H1 (cell line): ENCODE data around the gene TMEM255A.

ENCODE experiments used
- ATF3 ChIP-seq: IDR thresholded peaks from 2 replicates; pipeline ENCODE4 v1.6.1; 2011; ENCODE audit warnings: low read depth, mild to moderate bottlenecking, low read length; ENCODE audit not compliant: insufficient read depth
- EZH2 ChIP-seq: fragments of 200-600 bp; sonication (generic); IDR thresholded peaks from 2 replicates; pipeline ENCODE4 v1.7.1; 2012; ENCODE audit warnings: low read depth, mild to moderate bottlenecking, moderate library complexity, low read length, inconsistent platforms; ENCODE audit not compliant: severe bottlenecking
- POLR2AphosphoS5 ChIP-seq: IDR thresholded peaks from 2 replicates; pipeline ENCODE4 v1.6.1; 2011; ENCODE audit warnings: low read depth, low read length
- SIRT6 ChIP-seq: IDR thresholded peaks from one replicate; pipeline ENCODE4 v1.7.1; 2012; ENCODE audit warnings: low read length, inconsistent platforms
- SP1 ChIP-seq: IDR thresholded peaks from 2 replicates; pipeline ENCODE4 v1.6.1; 2011; ENCODE audit warnings: low read depth, low read length
- SUZ12 ChIP-seq: fragments of 200-600 bp; sonication (generic); IDR thresholded peaks from 2 replicates; pipeline ENCODE4 v1.6.1; 2012; ENCODE audit warnings: mild to moderate bottlenecking, inconsistent platforms, low read length, moderate library complexity, mixed read lengths
- TF ChIP-seq, protein P1 (sequence below), 3 experiments: IDR thresholded peaks; 1 replicate in 2 of 3; 2 replicates in 1 of 3; pipeline versions ENCODE4 v1.5.1 to v1.6.1; 2011; ENCODE audit warnings: low read length in 3 of 3, mild to moderate bottlenecking in 3 of 3, inconsistent platforms in 2 of 3, low read depth in 1 of 3, moderate library complexity in 1 of 3; ENCODE audit not compliant: insufficient read depth in 1 of 3; ENCODE audit errors: control extremely low read depth in 1 of 3

DNA sequence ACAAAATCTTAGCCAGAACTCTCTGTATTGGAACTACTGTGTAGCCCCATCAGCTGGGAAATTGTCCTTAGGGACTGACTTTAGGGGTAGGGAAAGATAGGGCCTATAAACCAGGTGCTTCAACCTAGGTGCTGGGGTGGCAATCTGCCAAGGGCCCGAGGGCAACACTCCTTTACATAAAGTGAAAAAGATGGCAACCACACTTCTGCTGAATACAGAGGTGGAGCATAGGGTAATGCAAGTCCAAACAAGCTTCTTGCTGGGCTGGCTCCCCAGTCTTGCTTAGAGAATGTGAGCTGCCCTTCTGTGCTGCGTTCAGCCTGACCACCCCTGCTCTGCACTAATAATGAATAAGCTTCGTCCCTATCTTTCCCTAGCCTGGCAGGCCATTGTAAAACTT is 50.9 kb downstream of the TMEM255A start:
- TF ChIP-seq, protein P1, sequence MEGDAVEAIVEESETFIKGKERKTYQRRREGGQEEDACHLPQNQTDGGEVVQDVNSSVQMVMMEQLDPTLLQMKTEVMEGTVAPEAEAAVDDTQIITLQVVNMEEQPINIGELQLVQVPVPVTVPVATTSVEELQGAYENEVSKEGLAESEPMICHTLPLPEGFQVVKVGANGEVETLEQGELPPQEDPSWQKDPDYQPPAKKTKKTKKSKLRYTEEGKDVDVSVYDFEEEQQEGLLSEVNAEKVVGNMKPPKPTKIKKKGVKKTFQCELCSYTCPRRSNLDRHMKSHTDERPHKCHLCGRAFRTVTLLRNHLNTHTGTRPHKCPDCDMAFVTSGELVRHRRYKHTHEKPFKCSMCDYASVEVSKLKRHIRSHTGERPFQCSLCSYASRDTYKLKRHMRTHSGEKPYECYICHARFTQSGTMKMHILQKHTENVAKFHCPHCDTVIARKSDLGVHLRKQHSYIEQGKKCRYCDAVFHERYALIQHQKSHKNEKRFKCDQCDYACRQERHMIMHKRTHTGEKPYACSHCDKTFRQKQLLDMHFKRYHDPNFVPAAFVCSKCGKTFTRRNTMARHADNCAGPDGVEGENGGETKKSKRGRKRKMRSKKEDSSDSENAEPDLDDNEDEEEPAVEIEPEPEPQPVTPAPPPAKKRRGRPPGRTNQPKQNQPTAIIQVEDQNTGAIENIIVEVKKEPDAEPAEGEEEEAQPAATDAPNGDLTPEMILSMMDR (IDR thresholded peaks at IDR 0.05; ENCODE audit: control extremely low read depth in 1 of 3, insufficient read depth in 1 of 3, low read depth in 1 of 3, low read length in 3 of 3), result no peak
- no peak for TF ChIP-seq ATF3
- TF ChIP-seq SIRT6, result no peak
- no peak for TF ChIP-seq EZH2
- TF ChIP-seq SUZ12, result no peak
- TF ChIP-seq SP1, result no peak
- no peak for TF ChIP-seq POLR2AphosphoS5
